ENCODE results near the gene PSMB2.

DNA sequence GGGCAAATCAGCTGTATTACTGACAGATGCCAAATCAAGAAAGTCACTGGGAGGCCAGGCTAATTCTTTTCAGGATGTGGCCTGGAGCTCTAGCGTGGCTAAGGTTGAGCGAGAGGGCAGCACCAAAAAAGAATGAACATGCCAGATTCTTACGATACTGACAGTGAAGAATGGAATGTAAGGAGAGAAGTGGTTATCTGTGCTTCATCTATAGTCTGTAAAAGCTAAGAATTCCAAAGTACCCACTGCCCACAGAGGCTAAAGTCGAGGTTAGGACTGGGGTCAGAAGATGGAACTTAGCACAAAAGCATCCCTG is 35.5 kb downstream of the PSMB2 start:
- no peak for TF ChIP-seq JUN (IDR thresholded peaks at IDR 0.05)
- no peak for TF ChIP-seq RAD21 (conservative IDR thresholded peaks at IDR 0.05 in 1 of 2, IDR thresholded peaks at IDR 0.05 in 1 of 2)
- TF ChIP-seq CEBPB (IDR thresholded peaks at IDR 0.05) = no peak
- TF ChIP-seq, protein P1, sequence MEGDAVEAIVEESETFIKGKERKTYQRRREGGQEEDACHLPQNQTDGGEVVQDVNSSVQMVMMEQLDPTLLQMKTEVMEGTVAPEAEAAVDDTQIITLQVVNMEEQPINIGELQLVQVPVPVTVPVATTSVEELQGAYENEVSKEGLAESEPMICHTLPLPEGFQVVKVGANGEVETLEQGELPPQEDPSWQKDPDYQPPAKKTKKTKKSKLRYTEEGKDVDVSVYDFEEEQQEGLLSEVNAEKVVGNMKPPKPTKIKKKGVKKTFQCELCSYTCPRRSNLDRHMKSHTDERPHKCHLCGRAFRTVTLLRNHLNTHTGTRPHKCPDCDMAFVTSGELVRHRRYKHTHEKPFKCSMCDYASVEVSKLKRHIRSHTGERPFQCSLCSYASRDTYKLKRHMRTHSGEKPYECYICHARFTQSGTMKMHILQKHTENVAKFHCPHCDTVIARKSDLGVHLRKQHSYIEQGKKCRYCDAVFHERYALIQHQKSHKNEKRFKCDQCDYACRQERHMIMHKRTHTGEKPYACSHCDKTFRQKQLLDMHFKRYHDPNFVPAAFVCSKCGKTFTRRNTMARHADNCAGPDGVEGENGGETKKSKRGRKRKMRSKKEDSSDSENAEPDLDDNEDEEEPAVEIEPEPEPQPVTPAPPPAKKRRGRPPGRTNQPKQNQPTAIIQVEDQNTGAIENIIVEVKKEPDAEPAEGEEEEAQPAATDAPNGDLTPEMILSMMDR (IDR thresholded peaks at IDR 0.05) = no peak
- TF ChIP-seq, protein P2, sequence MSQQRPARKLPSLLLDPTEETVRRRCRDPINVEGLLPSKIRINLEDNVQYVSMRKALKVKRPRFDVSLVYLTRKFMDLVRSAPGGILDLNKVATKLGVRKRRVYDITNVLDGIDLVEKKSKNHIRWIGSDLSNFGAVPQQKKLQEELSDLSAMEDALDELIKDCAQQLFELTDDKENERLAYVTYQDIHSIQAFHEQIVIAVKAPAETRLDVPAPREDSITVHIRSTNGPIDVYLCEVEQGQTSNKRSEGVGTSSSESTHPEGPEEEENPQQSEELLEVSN (IDR thresholded peaks at IDR 0.05; ENCODE audit: borderline replicate concordance, low read depth) = no peak
- TF ChIP-seq RFX5 (IDR thresholded peaks at IDR 0.05) = no peak
- no peak for TF ChIP-seq CBX8 (IDR thresholded peaks at IDR 0.05)
- no peak for TF ChIP-seq TP53 (CRISPR knock-in tag; IDR thresholded peaks at IDR 0.05)
- TF ChIP-seq POLR2AphosphoS2 (conservative IDR thresholded peaks at IDR 0.05; ENCODE audit: low read length) = no peak
